ENCODE measurements around the gene FAM204A.

Gene FAM204A

DNA sequence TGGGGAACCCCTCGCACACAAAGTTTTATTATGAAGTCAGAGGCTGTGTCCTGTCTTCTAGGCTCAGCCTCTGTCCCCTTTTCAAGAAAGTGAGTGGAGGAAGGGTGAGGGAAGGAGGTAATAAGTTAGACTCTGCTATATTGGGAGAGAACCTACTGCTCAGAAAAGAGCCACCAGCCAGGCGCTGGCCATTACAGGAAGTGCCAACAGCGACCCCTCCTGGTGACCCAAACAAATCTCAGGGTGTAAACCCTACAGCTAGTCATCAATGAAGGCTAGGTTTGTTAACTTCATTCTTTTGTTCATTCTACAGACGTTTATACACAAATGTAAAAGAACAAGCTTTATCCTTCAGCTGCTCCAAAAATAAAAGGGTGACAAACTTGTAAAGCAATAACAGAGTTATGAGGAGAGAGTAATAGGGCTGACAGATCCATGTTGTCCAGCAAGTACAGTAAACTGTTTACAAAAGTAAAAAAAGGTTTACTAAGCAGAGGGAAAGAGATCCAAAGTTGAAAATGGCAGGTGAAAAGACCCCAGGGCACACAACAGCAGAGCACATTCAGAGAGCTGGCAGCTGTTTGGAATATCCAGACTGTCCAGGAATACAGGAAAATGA, 82.7 kb downstream of the FAM204A start:
- DNase-seq (ENCODE audit: low read depth), result no peak
- H3K4me3 ChIP-seq (ENCODE audit: low read depth, low read length), result no peak overlapping the region
- in situ Hi-C loops (cut with HindIII; ENCODE audit: low sequenced_read_pairs), result loop anchor here (10.0 kb wide), 1 partner anchor 365 kb away; no protein-coding TSS in a partner anchor
- TF ChIP-seq, protein P1, sequence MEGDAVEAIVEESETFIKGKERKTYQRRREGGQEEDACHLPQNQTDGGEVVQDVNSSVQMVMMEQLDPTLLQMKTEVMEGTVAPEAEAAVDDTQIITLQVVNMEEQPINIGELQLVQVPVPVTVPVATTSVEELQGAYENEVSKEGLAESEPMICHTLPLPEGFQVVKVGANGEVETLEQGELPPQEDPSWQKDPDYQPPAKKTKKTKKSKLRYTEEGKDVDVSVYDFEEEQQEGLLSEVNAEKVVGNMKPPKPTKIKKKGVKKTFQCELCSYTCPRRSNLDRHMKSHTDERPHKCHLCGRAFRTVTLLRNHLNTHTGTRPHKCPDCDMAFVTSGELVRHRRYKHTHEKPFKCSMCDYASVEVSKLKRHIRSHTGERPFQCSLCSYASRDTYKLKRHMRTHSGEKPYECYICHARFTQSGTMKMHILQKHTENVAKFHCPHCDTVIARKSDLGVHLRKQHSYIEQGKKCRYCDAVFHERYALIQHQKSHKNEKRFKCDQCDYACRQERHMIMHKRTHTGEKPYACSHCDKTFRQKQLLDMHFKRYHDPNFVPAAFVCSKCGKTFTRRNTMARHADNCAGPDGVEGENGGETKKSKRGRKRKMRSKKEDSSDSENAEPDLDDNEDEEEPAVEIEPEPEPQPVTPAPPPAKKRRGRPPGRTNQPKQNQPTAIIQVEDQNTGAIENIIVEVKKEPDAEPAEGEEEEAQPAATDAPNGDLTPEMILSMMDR (IDR thresholded peaks at IDR 0.05; ENCODE audit: low read depth, low read length, missing control alignments), result peak; percentile 52

DNA sequence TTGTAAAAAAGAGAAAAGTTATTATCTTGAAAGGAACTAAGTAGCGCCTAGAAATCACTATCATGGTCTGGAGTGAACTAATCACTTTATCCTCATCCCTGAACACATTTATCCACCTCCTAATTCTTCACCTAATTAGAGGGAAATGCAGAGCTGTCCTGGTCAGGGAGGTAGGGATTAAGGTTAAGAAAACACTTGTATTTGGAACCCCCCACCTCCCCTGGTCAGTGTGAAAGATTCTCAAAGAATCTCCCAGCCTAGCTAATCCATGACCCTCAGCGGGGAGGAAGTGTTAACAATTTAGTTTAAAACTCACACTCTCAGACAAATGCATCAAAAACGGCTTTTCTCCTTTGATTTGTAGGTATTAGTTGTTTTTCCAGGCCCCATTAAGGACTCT, 83.8 kb downstream of the FAM204A start:
- no peak overlapping the region for H3K4me3 ChIP-seq (ENCODE audit: low read depth, low read length)
- DNase-seq (ENCODE audit: low read depth), result no peak
- TF ChIP-seq, protein P1 (IDR thresholded peaks at IDR 0.05; ENCODE audit: low read depth, low read length, missing control alignments), result no peak
- in situ Hi-C loops (cut with HindIII; ENCODE audit: low sequenced_read_pairs), result loop anchor here (10.0 kb wide), 1 partner anchor 363 kb away; no protein-coding TSS in a partner anchor

DNA sequence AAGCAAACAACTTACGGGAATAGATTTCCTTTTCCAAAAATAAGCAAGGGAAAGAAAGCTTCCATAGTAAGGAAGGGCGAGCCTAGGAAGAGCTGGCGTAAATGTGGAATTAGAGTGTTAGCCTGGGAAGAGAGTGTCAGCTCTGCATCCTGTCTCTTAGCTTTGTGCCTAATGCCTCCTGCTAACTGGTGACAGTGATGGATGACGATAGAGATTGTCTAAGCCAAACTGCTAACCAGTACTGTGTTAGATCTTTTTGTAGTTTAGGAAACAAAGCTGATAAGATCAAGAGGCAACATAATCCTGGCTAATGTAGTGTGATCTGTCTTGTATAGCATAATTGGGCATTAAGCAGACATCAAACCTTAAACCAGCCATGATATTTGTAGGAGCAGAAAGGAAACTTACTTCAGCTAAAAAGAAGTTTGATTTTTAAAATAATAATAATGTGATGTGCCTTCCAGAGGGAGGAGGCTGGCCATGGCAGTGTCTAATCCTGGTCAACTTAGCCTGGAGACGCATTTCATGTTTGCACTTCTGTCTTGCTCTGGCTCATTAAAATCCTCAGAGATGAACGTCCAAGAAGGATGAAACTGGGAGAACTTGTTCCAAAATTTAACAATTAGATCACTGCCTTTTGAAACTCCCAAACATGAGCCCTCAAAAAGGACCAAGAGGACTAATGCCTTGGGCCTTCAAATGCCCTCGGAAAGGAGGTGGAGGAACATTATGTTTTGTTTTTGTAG, 85.1 kb downstream of the FAM204A start:
- DNase-seq (ENCODE audit: low read depth), result no peak
- no peak overlapping the region for H3K4me3 ChIP-seq (ENCODE audit: low read depth, low read length)
- TF ChIP-seq, protein P1 (IDR thresholded peaks at IDR 0.05; ENCODE audit: low read depth, low read length, missing control alignments), result no peak
- in situ Hi-C loops (cut with HindIII; ENCODE audit: low sequenced_read_pairs), result loop anchor here (10.0 kb wide), 1 partner anchor 362 kb away; no protein-coding TSS in a partner anchor

DNA sequence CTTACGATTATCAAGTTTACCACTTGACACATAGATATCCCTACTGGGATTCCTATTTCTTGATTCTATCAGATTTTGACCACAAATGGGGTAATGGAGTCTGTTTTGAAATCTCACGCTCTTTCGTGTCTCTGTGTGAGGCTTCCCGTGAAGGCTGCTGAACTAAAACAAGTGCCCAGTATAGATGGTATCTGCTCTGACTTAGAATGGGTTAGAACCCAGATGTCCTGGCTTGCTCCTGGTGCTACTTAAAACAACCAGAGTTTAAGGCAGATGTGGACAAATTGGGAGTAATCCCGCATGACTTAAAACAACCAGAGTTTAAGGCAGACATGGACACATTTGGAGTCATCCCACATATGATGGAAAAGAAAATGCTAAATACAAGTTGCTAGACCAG, 85.9 kb downstream of the FAM204A start:
- TF ChIP-seq, protein P1 (IDR thresholded peaks at IDR 0.05; ENCODE audit: low read depth, low read length, missing control alignments), result no peak
- in situ Hi-C loops (cut with HindIII; ENCODE audit: low sequenced_read_pairs), result loop anchor here (10.0 kb wide), 1 partner anchor 361 kb away; no protein-coding TSS in a partner anchor

DNA sequence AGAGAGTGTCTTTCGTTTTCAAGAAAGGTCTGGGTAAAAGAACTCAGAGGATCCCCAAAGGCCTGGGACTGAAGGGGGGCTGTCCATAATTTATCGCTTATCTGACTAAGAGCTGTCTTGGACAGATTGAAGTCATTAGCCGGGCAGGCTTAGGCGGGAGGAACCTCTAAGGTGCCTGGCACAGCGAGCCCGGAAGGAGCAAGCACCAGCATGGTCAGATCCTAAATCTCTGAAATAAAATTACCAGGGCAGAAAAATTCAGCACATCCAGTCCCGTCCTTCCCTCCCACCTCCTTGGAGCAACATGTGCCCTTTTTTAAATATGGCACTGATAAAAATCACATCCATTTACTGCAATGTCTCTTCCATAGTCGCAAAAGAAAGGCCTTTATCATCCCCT, 86.8 kb downstream of the FAM204A start:
- TF ChIP-seq, protein P1 (IDR thresholded peaks at IDR 0.05; ENCODE audit: low read depth, low read length, missing control alignments), result no peak
- in situ Hi-C loops (cut with HindIII; ENCODE audit: low sequenced_read_pairs), result loop anchor here (10.0 kb wide), 1 partner anchor 361 kb away; no protein-coding TSS in a partner anchor
- DNase-seq (ENCODE audit: low read depth), result no peak
- H3K4me3 ChIP-seq (ENCODE audit: low read depth, low read length), result no peak overlapping the region

More for the DNA sequence above, 85.9 kb downstream of the FAM204A start:
- H3K4me3 ChIP-seq (ENCODE audit: low read depth, low read length), result no peak overlapping the region
- no peak for DNase-seq (ENCODE audit: low read depth)

DNA sequence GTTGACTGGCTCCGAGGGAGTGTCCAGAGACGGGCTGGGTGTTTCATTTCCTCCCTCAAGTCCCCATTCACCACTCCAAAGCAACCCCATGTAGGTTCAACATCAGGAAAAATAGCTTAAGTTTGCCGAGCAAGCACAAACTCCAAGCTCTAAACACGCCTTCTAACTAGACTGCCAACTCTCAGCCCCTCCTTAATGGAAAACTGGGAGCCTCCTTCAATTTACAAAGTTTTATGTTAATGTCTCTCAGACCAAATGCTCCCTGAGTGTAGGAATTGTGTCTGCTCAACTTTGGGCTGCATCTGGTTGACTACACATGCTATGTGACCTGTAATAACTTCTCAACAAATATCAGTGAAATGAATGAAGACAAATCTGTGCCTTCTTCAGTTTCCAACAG, 87.5 kb downstream of the FAM204A start:
- TF ChIP-seq, protein P1 (IDR thresholded peaks at IDR 0.05; ENCODE audit: low read depth, low read length, missing control alignments), result no peak
- in situ Hi-C loops (cut with HindIII; ENCODE audit: low sequenced_read_pairs), result loop anchor here (10.0 kb wide), 1 partner anchor 360 kb away; no protein-coding TSS in a partner anchor
- DNase-seq (ENCODE audit: low read depth), result no peak
- H3K4me3 ChIP-seq (ENCODE audit: low read depth, low read length), result no peak overlapping the region

Data from astrocyte of the cerebellum (primary cell).